NT2/D1 (cell line): ENCODE measurements around the gene BACH2.
A peak's percentile ranks its signal among the peaks of the same experiment; 100 is the strongest.
"Not testable (repeated sequence)": the region's sequence is repeated elsewhere in the genome, so short reads cannot be mapped to it uniquely, and the experiment has no call there.

Source experiments
- DNase-seq: peaks from one replicate; pipeline ENCODE4 v3.0.0-alpha.2; 2011; ENCODE audit warnings: low read depth, low spot score
- H3K27me3 ChIP-seq: 2 replicates; pipeline ENCODE4 v1.6.0; 2011; ENCODE audit warnings: mild to moderate bottlenecking; ENCODE audit not compliant: insufficient read length, insufficient read depth
- H3K36me3 ChIP-seq: 2 replicates; pipeline ENCODE4 v1.6.1; 2011; ENCODE audit warnings: mild to moderate bottlenecking, low read length, mixed read lengths; ENCODE audit not compliant: insufficient read depth, insufficient read length
- H3K4me1 ChIP-seq: 2 replicates; pipeline ENCODE4 v1.5.1; 2011; ENCODE audit not compliant: insufficient read depth, insufficient read length
- H3K4me3 ChIP-seq: 2 replicates; pipeline ENCODE4 v1.5.1; 2011; ENCODE audit warnings: low read depth; ENCODE audit not compliant: insufficient read length
- H3K9ac ChIP-seq: 2 replicates; pipeline ENCODE4 v1.6.0; 2011; ENCODE audit warnings: low read depth; ENCODE audit not compliant: insufficient read length
- H3K9me3 ChIP-seq: 2 replicates; pipeline ENCODE4 v1.5.1; 2011; ENCODE audit warnings: mild to moderate bottlenecking, low read length; ENCODE audit not compliant: insufficient read depth
- SUZ12 ChIP-seq: IDR thresholded peaks from 2 replicates; pipeline ENCODE4 v1.6.1; 2011; ENCODE audit not compliant: insufficient read length, insufficient read depth; ENCODE audit errors: extremely low read depth
- YY1 ChIP-seq: IDR thresholded peaks from 2 replicates; pipeline ENCODE4 v1.6.1; 2011; ENCODE audit not compliant: insufficient read length, insufficient read depth
- ZNF274 ChIP-seq: IDR thresholded peaks from 2 replicates; pipeline ENCODE4 v1.6.1; 2011; ENCODE audit warnings: mild to moderate bottlenecking, low read depth, low read length

BACH2 gene

GRCh38 chr6:89921197-89921596 is 375.4 kb downstream of the BACH2 start:
- H3K4me1 ChIP-seq: peaks cover 6% of the 10 kb centered on the region
- TF ChIP-seq SUZ12: no peak
- TF ChIP-seq ZNF274: no peak
- no peak for TF ChIP-seq YY1
- DNase-seq: no peak

GRCh38 chr6:89917801-89918366 is 378.8 kb downstream of the BACH2 start:
- Histone ChIP-seq H3K4me1 (peaks cover 6% of the 10 kb centered on the region), H3K27me3 (no peaks in the 10 kb centered on the region), H3K9ac (no peak overlapping the region), H3K4me3 (no peak overlapping the region), H3K36me3 (no peaks in the 10 kb centered on the region), H3K9me3 (peaks cover 13% of the 10 kb centered on the region; the same call in 1 of the 2 replicates)
- no peak for TF ChIP-seq ZNF274
- TF ChIP-seq YY1: no peak
- TF ChIP-seq SUZ12: no peak
- DNase-seq: no peak

More at GRCh38 chr6:89921197-89921596, 375.4 kb downstream of the BACH2 start:
- Histone ChIP-seq H3K27me3 (no peaks in the 10 kb centered on the region), H3K36me3 (no peaks in the 10 kb centered on the region), H3K4me3 (no peak overlapping the region), H3K9ac (no peak overlapping the region), H3K9me3 (peaks cover 9% of the 10 kb centered on the region; the same call in 1 of the 2 replicates)

GRCh38 chr6:89917216-89917615 is 379.4 kb downstream of the BACH2 start:
- no peak for DNase-seq
- H3K9ac ChIP-seq: no peak overlapping the region
- H3K36me3 ChIP-seq: no peaks in the 10 kb centered on the region
- H3K9me3 ChIP-seq: peaks cover 13% of the 10 kb centered on the region; the same call in 1 of the 2 replicates
- no peak for TF ChIP-seq YY1
- TF ChIP-seq ZNF274: no peak
- TF ChIP-seq SUZ12: no peak
- H3K4me1 ChIP-seq: peaks cover 6% of the 10 kb centered on the region
- H3K4me3 ChIP-seq: no peak overlapping the region
- H3K27me3 ChIP-seq: no peaks in the 10 kb centered on the region

DNA sequence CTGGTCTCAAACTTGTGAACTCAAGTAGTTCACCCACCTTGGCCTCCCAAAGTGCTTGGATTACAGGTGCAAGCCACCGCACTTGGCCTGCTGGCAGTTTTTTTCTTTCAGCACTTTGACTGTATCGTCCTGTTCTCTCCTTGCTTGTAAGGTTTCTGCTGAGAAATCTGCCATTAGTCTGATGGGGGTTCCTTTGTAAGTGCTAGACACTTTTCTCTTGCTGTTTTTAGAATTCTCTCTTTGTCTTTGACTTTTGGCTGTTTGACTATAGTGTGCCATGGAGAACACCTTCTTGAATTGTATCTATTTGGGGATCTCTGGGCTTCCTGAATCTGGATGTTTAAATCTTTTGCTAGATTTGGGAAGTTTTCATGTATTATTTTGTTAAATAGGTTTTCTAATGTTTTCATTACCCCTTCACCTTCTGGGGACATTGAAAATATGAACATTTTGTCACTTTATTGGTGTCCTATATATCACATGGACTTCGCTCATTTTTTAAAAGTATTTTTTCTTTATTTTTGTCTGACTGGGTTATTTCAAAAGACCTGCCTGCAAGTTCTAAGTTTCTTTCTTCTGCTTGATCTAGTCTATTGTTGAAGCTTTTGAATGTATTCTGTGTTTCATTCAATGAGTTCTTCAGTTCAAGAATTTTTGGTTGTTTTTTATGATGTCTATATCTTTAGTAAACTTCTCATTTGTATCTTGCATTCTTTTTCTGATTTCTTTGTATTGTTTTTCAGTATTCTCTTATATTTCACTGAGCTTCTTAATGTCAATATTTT is 380.3 kb downstream of the BACH2 start:
- H3K9me3 ChIP-seq: peaks cover 13% of the 10 kb centered on the region; the same call in 1 of the 2 replicates
- no peaks in the 10 kb centered on the region for H3K27me3 ChIP-seq
- no peak overlapping the region for H3K4me3 ChIP-seq
- peaks cover 6% of the 10 kb centered on the region for H3K4me1 ChIP-seq
- no peak for DNase-seq
- H3K9ac ChIP-seq: no peak overlapping the region
- TF ChIP-seq ZNF274 (no peak), SUZ12 (no peak), YY1 (no peak)
- no peaks in the 10 kb centered on the region for H3K36me3 ChIP-seq

DNA sequence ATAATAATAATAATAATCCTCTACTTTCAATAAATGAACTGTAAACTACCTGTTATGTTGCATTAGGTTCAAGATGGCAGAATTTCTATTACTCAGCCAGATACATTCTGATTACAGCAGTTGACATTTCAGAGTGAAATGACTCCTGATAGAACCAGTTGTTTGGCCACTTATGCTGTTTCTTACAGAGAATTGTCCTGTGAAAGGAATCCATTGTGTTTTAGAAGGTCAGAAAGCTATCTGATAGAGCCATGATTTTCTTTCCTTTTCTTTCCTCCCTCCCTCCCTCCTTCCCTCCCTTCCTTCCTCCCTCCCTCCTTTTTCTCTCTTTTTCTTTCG is 385.8 kb downstream of the BACH2 start:
- TF ChIP-seq YY1 (no peak), SUZ12 (no peak), ZNF274 (no peak)
- Histone ChIP-seq H3K4me1 (no peaks in the 10 kb centered on the region), H3K9me3 (0 out of 2 replicates have a peak, but pooled peaks cover under 1% of the 10 kb centered on the region), H3K36me3 (no peaks in the 10 kb centered on the region), H3K9ac (no peak overlapping the region), H3K4me3 (no peak overlapping the region), H3K27me3 (no peaks in the 10 kb centered on the region)
- DNase-seq: no peak

DNA sequence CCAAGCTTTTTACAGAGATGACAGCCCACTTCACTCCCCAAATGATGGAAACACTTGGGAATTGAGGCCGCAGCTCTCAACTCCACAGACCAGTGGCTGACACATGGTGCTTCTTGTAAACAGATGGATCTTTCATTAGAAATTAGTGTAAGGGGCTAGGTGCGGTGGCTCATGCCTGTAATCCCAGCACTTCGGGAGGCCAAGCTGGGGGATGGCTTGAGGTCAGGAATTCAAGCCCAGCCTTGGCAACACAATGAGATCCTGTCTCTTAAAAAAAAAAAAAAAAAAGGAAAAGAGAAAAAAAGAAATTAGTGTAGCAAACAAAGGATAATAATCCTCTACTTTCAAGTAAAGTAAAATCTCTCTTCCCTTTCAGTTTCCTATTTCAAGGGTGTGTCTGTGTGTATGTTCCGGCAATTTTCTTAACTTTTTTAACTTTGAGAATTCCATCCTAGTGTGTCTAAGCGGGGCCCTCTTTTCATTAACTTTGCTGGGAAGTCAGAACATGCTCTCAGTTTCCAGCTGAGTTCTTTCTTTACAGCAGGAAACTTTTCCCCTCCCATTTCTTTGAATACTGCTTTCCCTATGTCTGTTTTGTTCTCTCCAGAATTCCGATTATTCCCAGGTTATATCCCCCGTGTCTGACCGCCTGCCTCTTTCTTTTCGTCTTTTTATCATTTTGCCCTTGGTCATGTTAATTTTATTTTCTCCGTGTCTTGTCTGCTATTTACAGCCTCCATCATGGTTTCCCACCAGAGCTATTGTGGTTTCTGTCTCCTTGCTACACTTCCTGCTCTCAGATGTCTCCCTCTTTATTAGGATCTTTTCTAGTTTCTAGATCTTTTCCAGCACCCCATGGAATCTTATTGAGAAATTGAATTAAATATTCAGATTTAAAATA is 386.4 kb downstream of the BACH2 start:
- not testable (repeated sequence) for H3K4me3 ChIP-seq

DNA sequence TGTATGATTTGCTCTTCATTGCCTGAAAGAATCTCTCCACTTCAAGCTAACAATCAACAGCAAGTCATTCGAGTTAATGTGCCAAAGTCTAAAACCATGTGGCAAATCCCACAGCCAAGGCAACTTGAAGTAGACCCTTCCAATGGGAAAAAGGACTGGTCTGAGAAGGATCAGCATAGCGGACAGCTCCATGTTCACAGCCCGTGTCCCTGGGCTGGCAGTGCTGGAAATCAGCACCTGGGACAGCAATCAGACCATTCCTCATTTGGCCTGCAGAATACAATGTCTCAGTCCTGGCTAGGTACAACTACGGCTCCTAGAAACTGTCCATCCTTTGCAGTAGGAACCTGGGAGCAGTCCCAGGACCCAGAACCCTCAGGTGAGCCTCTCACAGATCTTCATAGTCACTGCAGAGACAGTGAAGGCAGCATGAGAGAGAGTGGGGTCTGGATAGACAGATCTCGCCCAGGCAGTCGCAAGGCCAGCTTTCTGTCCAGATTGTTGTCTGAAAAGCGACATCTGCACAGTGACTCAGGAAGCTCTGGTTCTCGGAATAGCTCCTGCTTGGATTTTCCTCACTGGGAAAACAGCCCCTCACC is 401.3 kb downstream of the BACH2 start:
- peak; percentile 42 for DNase-seq
- Histone ChIP-seq H3K4me3 (no peak overlapping the region), H3K4me1 (no peaks in the 10 kb centered on the region), H3K9me3 (no peaks in the 10 kb centered on the region), H3K9ac (no peak overlapping the region), H3K27me3 (peaks cover 5% of the 10 kb centered on the region), H3K36me3 (no peaks in the 10 kb centered on the region)
- TF ChIP-seq SUZ12 (no peak), ZNF274 (no peak), YY1 (no peak)

More for the DNA sequence above, 386.4 kb downstream of the BACH2 start:
- H3K9ac ChIP-seq, DNase-seq, H3K9me3 ChIP-seq, H3K36me3 ChIP-seq, H3K27me3 ChIP-seq, H3K4me1 ChIP-seq: not testable (repeated sequence)
